SK-N-MC (cell line): ENCODE measurements around the gene KLK4.

ENCODE experiments used
- EZH2 ChIP-seq: fragments of 200-600 bp; sonication (generic); IDR thresholded peaks from one replicate; pipeline ENCODE4 v1.6.1; 2017; ENCODE audit warnings: antibody characterized with exemption
- FOXP2 ChIP-seq: optimal IDR thresholded peaks from 2 replicates; pipeline ENCODE3; 2011; ENCODE audit warnings: mild to moderate bottlenecking, moderate library complexity; ENCODE audit not compliant: insufficient read depth; ENCODE audit errors: extremely low read length, control extremely low read depth
- POLR2AphosphoS5 ChIP-seq: IDR thresholded peaks from 2 replicates; pipeline ENCODE4 v1.6.1; 2012; ENCODE audit warnings: mild to moderate bottlenecking, low read depth, low read length, borderline replicate concordance

- TF ChIP-seq EZH2 (no peak), POLR2AphosphoS5 (no peak), FOXP2 (no peak)
Observed at GRCh38 chr19:50877338-50877737, 33.9 kb downstream of the KLK4 start.
